OCI-LY7 (cell line): ENCODE results near the gene HS6ST3. TPM values are rescaled to one million over a fixed set of nuclear protein-coding genes. Genes with fewer than 3 reads are reported as not detected.

ENCODE experiments used
- BruUV-seq: library from RNA; stranded (reverse); fragments of 400-500 nt; replicated peaks from 2 replicates; lab custom pipeline; 2021; lab: Mats Ljungman, UMichigan
- CTCF ChIA-PET: fragments of 300-600 bp; sonication (Branson Sonifier 250); formaldehyde crosslinking; loops from one replicate; lab custom pipeline; 2022; ENCODE audit warnings: antibody characterized with exemption; ENCODE audit not compliant: unreplicated experiment; lab: Charles Lee
- POLR2A ChIA-PET: fragments of 300-600 bp; sonication (Branson Sonifier 250); formaldehyde crosslinking; loops from one replicate; lab custom pipeline; 2022; ENCODE audit warnings: antibody characterized with exemption; lab: Charles Lee
- DNase-seq: peaks from one replicate; pipeline ENCODE4 v3.0.0-alpha.2; 2015; ENCODE audit warnings: low spot score
- H2AFZ ChIP-seq: fragments of 200-600 bp; sonication (generic), shearing (Covaris generic); 2 replicates; pipeline ENCODE4 v1.6.1; 2014; ENCODE audit warnings: mild to moderate bottlenecking, antibody characterized with exemption, low read length, moderate library complexity
- H3K27ac ChIP-seq: fragments of 200-600 bp; sonication (generic); 2 replicates; pipeline ENCODE4 v1.5.1; 2014; ENCODE audit warnings: mixed run types, low read depth, mild to moderate bottlenecking, moderate library complexity, low read length, inconsistent platforms; ENCODE audit not compliant: poor library complexity, severe bottlenecking
- H3K36me3 ChIP-seq: fragments of 200-600 bp; sonication (generic); 2 replicates; pipeline ENCODE4 v1.6.1; 2014; ENCODE audit warnings: mild to moderate bottlenecking, antibody characterized with exemption, low read length, moderate library complexity, mixed read lengths; ENCODE audit not compliant: insufficient read depth
- H3K4me1 ChIP-seq: fragments of 200-600 bp; sonication (generic); 2 replicates; pipeline ENCODE4 v1.5.1; 2014; ENCODE audit warnings: mild to moderate bottlenecking, low read length; ENCODE audit not compliant: insufficient read depth, poor library complexity, severe bottlenecking
- H3K4me2 ChIP-seq: fragments of 200-600 bp; sonication (generic); 2 replicates; pipeline ENCODE4 v1.6.1; 2014; ENCODE audit warnings: mild to moderate bottlenecking, low read length
- H3K4me3 ChIP-seq: fragments of 200-600 bp; sonication (generic); 2 replicates; pipeline ENCODE4 v1.5.1; 2014; ENCODE audit warnings: mild to moderate bottlenecking, low read depth, low read length; ENCODE audit not compliant: poor library complexity, severe bottlenecking
- H3K79me2 ChIP-seq: fragments of 200-600 bp; sonication (generic); 2 replicates; pipeline ENCODE4 v1.6.1; 2016; ENCODE audit warnings: low read depth, mild to moderate bottlenecking, low read length, moderate library complexity, mixed read lengths; ENCODE audit not compliant: insufficient read depth
- H3K9me2 ChIP-seq: fragments of 200-600 bp; sonication (generic); 2 replicates; pipeline ENCODE4 v1.6.1; 2016; ENCODE audit warnings: mild to moderate bottlenecking, low read length, mixed read lengths; ENCODE audit not compliant: insufficient read depth
- H3K9me3 ChIP-seq: fragments of 200-600 bp; sonication (generic); 2 replicates; pipeline ENCODE4 v1.6.1; 2014; ENCODE audit warnings: mild to moderate bottlenecking, mixed run types, low read length, mixed read lengths
- H4K20me1 ChIP-seq: fragments of 200-600 bp; sonication (generic); 2 replicates; pipeline ENCODE4 v1.6.1; 2014; ENCODE audit warnings: mild to moderate bottlenecking, antibody characterized with exemption, low read length, moderate library complexity, mixed read lengths; ENCODE audit not compliant: insufficient read depth
- EZH2phosphoT487 ChIP-seq: fragments of 200-600 bp; sonication (generic); IDR thresholded peaks from 2 replicates; pipeline ENCODE4 v1.6.1; 2018; ENCODE audit warnings: low read depth, borderline replicate concordance, mild to moderate bottlenecking, mixed run types, antibody characterized with exemption, low read length, moderate library complexity, mixed read lengths
- intact Hi-C: fragments of 100-400 bp; cut with micrococcal nuclease; formaldehyde crosslinking; loops from one replicate; pipeline ENCODE4 v1.10.0; 2022; ENCODE audit not compliant: unreplicated experiment
- total RNA-seq, 2 experiments: library from RNA; depleted of rRNA in 1 of 2; stranded (reverse); fragments of >200 nt in 1 of 2; shearing (Covaris generic) in 1 of 2; gene quantifications; 2 replicates each; pipeline ENCODE4 v1.2.3, GENCODE V29; 2014 to 2022
- TF ChIP-seq, protein P1 (sequence below): fragments of 200-600 bp; sonication (generic); conservative IDR thresholded peaks from 2 replicates; pipeline ENCODE4 v1.5.1; 2014; ENCODE audit warnings: mild to moderate bottlenecking, antibody characterized with exemption, low read length, moderate library complexity, mixed read lengths

HS6ST3 gene
- total RNA-seq, 2 experiments from 2014 or later, result not detected

DNA sequence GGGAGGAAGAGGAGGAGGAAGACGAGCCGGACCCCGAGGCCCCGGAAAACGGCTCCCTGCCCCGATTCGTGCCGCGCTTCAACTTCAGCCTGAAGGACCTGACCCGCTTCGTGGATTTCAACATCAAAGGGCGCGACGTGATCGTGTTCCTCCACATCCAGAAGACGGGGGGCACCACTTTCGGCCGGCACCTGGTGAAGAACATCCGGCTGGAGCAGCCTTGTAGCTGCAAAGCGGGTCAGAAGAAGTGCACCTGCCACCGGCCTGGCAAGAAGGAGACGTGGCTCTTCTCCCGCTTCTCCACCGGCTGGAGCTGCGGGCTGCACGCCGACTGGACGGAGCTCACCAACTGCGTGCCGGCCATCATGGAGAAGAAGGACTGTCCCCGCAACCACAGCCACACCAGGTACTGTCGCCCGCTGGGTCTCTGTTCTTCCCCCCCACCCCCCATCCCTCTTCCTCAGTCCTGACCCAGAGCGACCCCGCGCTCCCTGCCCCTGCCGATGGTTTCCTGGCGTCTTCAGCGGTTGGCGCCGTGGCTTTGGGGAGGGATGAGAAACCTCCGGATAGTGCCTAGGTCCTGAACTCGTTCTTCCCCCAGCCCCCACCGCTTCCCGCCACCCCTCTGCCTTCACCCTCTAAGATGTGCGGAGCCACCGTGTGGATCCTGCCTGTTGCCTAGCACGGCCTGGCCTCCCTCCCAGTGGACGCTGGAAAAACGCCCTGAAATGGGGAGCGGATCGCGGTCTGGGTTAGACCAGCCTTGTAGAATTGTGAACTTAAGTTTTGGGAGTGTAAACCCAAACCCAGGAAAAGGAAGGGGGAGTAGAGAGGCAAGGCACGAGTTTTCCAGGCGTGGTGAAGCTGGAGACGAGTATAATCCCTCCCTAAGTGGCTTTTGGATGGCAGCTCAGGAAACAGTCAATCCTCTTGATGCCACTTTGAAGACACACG, 1.5 kb downstream of the HS6ST3 start:
- Histone ChIP-seq H3K4me2 (no peak overlapping the region), H3K4me3 (no peak overlapping the region), H3K9me3 (no peaks in the 10 kb centered on the region), H3K79me2 (no peaks in the 10 kb centered on the region), H3K9me2 (no peaks in the 10 kb centered on the region), H3K36me3 (no peaks in the 10 kb centered on the region), H3K4me1 (no peaks in the 10 kb centered on the region), H2AFZ (no peak overlapping the region), H4K20me1 (no peaks in the 10 kb centered on the region), H3K27ac (no peak overlapping the region)
- BruUV-seq, result no TSS peak
- no peak for DNase-seq
- intact Hi-C loops, result no loop called here
- POLR2A ChIA-PET, result no interaction called here
- TF ChIP-seq, protein P1, sequence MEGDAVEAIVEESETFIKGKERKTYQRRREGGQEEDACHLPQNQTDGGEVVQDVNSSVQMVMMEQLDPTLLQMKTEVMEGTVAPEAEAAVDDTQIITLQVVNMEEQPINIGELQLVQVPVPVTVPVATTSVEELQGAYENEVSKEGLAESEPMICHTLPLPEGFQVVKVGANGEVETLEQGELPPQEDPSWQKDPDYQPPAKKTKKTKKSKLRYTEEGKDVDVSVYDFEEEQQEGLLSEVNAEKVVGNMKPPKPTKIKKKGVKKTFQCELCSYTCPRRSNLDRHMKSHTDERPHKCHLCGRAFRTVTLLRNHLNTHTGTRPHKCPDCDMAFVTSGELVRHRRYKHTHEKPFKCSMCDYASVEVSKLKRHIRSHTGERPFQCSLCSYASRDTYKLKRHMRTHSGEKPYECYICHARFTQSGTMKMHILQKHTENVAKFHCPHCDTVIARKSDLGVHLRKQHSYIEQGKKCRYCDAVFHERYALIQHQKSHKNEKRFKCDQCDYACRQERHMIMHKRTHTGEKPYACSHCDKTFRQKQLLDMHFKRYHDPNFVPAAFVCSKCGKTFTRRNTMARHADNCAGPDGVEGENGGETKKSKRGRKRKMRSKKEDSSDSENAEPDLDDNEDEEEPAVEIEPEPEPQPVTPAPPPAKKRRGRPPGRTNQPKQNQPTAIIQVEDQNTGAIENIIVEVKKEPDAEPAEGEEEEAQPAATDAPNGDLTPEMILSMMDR, result no peak
- no peak for TF ChIP-seq EZH2phosphoT487
- CTCF ChIA-PET, result no interaction called here

DNA sequence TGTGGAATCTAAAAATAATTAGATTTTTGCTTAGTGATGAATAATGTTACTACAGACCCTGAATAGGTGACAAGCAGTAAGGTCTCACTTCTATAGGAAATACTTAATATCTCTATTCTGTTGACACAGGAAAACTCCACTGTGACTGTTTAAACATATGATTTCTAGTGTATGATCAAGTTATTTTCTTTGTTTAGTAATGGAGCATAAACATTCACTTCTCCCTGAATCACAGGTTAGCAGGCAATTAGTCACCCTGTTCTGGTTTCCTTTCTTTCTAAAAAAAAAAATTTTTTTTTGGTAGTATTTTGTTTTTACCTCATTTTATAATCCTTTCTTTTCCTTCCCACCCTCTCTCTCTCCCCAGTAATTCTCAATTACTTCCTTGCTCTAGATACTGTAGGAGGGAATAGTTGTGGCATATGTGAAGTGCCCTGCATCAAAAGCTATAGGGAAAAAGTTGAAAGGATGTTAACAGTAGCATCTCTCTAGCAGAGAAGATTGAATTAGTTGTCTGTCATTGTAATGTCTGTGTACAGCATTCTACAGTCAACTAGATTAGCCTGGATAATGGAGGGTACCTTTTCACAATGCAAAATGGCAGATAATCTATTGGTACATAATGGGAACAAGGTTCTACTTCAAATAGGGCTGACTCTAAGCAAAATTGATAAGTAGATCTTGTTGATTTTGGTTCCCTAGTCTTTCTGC, 3.5 kb downstream of the HS6ST3 start:
- H3K9me3 ChIP-seq, result no peaks in the 10 kb centered on the region
- intact Hi-C loops, result no loop called here
- CTCF ChIA-PET, result no interaction called here
- no peak overlapping the region for H3K4me3 ChIP-seq
- DNase-seq, result no peak
- no peak for TF ChIP-seq EZH2phosphoT487
- TF ChIP-seq, protein P1, result no peak
- H3K36me3 ChIP-seq, result no peaks in the 10 kb centered on the region
- no peaks in the 10 kb centered on the region for H4K20me1 ChIP-seq
- H3K9me2 ChIP-seq, result no peaks in the 10 kb centered on the region
- H3K79me2 ChIP-seq, result no peaks in the 10 kb centered on the region
- no peak overlapping the region for H3K4me2 ChIP-seq
- POLR2A ChIA-PET, result no interaction called here
- H2AFZ ChIP-seq, result no peak overlapping the region
- no TSS peak for BruUV-seq
- H3K27ac ChIP-seq, result no peak overlapping the region
- H3K4me1 ChIP-seq, result no peaks in the 10 kb centered on the region
